Activated T-helper 1 cell treated with anti-CD3 and anti-CD28 coated beads, Interleukin-12 subunit alpha, Interleukin-12 subunit beta, Interleukin-2, Interleukin-4 antibody, amounts not matched to agents 30 ng/mL and 10 ng/mL and 1 ng/mL, durations not matched to agents 14 hours and 24 hours and 36 hours (primary cell): ENCODE measurements around the gene PRUNE2. TPM values are rescaled to one million over a fixed set of nuclear protein-coding genes. Genes with fewer than 3 reads are reported as not detected.

Experiments used
- DNase-seq: peaks from one replicate; pipeline ENCODE4 v3.0.0; 2021; ENCODE audit warnings: low spot score
- H3K27ac Mint-ChIP-seq: one replicate; pipeline ENCODE4 v1.8.0; 2021; ENCODE audit warnings: mild to moderate bottlenecking, mixed read lengths
- H3K27me3 Mint-ChIP-seq: one replicate; pipeline ENCODE4 v1.8.0; 2022; ENCODE audit warnings: mild to moderate bottlenecking, moderate library complexity, mixed read lengths; ENCODE audit not compliant: insufficient read depth
- H3K36me3 Mint-ChIP-seq: one replicate; pipeline ENCODE4 v1.8.0; 2021; ENCODE audit warnings: low read depth, mixed read lengths
- H3K4me1 Mint-ChIP-seq: one replicate; pipeline ENCODE4 v1.8.0; 2021; ENCODE audit warnings: low read depth, mixed read lengths
- H3K4me3 Mint-ChIP-seq: one replicate; pipeline ENCODE4 v1.8.0; 2021; ENCODE audit warnings: mild to moderate bottlenecking, moderate library complexity, mixed read lengths
- H3K9me3 Mint-ChIP-seq: one replicate; pipeline ENCODE4 v1.8.0; 2021; ENCODE audit warnings: mixed read lengths
- intact Hi-C: fragments of 100-400 bp; cut with micrococcal nuclease; formaldehyde crosslinking; loops from one replicate; pipeline ENCODE4 v1.15.1; 2024
- total RNA-seq: library from RNA; stranded (reverse); gene quantifications from 2 replicates; pipeline ENCODE4 v1.2.3, GENCODE V29; 2022

Gene PRUNE2
- total RNA-seq, 1 donor from 2014 or later = 0.57 TPM

DNA sequence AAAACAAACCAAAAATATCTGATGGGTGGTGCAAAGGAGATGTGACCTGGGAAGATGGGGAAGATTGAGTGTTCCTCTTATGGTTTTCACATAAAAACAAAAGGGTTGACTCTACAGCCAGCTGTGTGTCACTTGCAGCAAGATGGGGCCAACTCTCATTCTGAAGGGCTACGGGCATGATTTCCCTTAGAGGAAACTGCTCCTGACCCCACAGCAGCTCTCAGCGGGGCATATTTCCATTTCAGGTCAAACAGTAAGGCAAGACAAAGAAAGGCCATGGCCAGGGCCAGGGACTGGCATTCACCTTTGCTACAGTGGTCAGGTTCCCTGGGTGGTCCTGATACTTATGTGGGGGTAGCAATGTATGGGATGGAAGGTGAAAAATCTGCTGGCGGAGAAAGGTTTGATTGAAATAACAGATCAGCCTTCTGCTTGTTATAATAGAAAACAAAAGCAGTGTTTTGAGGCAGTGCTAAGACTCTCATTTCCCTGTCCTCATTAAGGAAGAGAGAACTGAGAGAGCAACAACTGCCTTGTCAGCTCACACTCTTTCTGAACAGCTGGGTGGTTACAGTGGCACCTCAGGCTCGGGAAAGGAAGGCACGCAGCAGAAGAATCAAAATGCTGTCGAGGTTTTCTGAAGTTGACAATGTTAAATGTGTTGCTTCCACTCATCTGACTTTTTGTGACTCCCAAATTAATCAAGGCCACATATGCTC lies 262.4 kb downstream of the PRUNE2 start:
- Mint-ChIP-seq H3K27ac (no peak overlapping the region), H3K4me1 (no peaks in the 10 kb centered on the region), H3K36me3 (no peaks in the 10 kb centered on the region), H3K9me3 (no peaks in the 10 kb centered on the region), H3K27me3 (peaks cover 2% of the 10 kb centered on the region), H3K4me3 (no peak overlapping the region)
- no peak for DNase-seq
- intact Hi-C loops = no loop called here

DNA sequence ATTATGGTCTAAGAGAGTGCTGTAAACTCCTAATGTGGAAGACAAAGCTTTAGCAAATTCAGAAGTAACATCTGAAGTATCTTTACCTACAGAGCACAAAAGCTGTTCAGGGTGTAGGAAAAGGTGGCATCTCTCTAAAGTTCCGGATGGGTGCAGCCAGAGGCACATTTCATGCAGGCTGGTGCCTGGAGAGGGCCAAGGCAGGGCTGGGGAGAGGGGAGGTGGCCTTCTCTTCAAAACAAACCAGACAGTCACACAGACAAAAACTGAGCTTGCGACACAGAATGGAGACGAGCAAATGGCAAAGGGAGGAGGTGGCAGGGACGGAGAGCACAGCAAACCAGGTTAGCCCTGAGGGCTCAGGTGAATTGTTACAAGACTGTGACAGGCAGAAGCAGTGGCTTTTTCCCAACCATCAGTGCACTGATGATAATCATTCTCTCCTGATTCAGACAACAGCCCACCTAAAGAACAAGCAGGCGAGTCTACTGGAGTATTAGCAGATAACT lies 263.2 kb downstream of the PRUNE2 start:
- H3K9me3 Mint-ChIP-seq = no peaks in the 10 kb centered on the region
- intact Hi-C loops = no loop called here
- no peak for DNase-seq
- H3K36me3 Mint-ChIP-seq = no peaks in the 10 kb centered on the region
- H3K4me1 Mint-ChIP-seq = no peaks in the 10 kb centered on the region
- H3K27me3 Mint-ChIP-seq = peaks cover 2% of the 10 kb centered on the region
- no peak overlapping the region for H3K27ac Mint-ChIP-seq
- H3K4me3 Mint-ChIP-seq = no peak overlapping the region

DNA sequence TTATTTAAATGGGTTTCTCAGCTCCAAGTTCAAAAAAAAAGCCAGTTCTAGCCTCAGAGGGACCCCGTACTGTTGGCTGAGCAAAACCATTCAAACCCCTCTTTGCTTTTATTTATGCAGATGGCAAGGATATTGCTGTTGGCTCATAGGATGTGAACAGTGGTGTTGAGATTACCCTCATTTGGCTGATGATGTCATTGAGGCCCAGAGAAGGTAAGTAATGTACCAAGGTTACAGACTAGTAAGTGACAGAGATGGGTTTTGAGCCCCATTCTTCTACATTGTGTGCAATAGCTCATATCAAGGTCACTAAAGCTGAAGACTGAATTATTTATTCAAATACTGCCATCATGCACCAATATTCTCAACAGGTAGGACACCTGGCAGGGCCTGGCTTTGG lies 263.8 kb downstream of the PRUNE2 start:
- H3K36me3 Mint-ChIP-seq = no peaks in the 10 kb centered on the region
- no peak overlapping the region for H3K27ac Mint-ChIP-seq
- peaks cover 2% of the 10 kb centered on the region for H3K27me3 Mint-ChIP-seq
- DNase-seq = no peak
- H3K9me3 Mint-ChIP-seq = no peaks in the 10 kb centered on the region
- H3K4me3 Mint-ChIP-seq = no peak overlapping the region
- peaks cover 6% of the 10 kb centered on the region for H3K4me1 Mint-ChIP-seq
- intact Hi-C loops = no loop called here

DNA sequence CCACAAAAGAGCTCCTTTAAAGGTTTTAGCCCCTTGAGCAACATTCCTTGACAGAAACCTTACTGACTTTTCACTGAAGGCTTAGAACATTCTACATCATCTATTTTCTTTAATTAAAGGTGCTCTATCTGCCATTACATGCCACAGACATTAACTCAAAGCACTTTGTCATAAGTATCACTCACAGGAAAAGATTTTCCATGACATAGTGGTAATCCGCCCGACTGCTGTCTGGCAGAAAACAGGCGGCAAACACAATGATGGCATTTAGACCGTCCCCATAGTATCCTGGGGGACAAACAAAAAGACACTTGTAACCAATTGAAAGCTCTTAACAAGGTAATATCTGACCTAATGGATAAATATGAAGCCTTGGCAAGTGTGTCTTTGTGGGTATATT lies 267.9 kb downstream of the PRUNE2 start:
- H3K4me3 Mint-ChIP-seq = no peak overlapping the region
- peaks cover 6% of the 10 kb centered on the region for H3K4me1 Mint-ChIP-seq
- intact Hi-C loops = no loop called here
- no peaks in the 10 kb centered on the region for H3K9me3 Mint-ChIP-seq
- H3K36me3 Mint-ChIP-seq = no peaks in the 10 kb centered on the region
- DNase-seq = no peak
- peaks cover 2% of the 10 kb centered on the region for H3K27me3 Mint-ChIP-seq
- H3K27ac Mint-ChIP-seq = no peak overlapping the region

DNA sequence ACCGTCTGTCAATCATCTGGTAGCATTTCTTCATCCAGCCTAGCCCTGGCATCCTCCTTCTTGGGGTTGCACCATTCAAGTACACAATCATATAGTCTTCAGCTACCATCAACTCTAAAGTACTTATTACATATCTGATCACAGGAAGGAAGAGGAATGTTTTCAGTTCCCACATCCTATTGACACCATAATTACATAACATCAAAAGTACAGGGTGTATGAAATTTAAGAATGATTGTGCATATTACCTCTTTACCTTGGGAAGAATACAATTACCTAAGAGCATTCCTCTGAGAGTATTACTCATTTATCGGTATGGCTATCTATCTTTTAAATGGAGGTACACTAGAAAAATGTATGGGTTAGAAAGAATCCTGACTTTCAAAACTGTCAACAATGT lies 268.5 kb downstream of the PRUNE2 start:
- intact Hi-C loops = no loop called here
- Mint-ChIP-seq H3K9me3 (no peaks in the 10 kb centered on the region), H3K27me3 (peaks cover 2% of the 10 kb centered on the region), H3K27ac (no peak overlapping the region), H3K4me3 (no peak overlapping the region), H3K4me1 (peaks cover 6% of the 10 kb centered on the region), H3K36me3 (no peaks in the 10 kb centered on the region)
- DNase-seq = no peak

DNA sequence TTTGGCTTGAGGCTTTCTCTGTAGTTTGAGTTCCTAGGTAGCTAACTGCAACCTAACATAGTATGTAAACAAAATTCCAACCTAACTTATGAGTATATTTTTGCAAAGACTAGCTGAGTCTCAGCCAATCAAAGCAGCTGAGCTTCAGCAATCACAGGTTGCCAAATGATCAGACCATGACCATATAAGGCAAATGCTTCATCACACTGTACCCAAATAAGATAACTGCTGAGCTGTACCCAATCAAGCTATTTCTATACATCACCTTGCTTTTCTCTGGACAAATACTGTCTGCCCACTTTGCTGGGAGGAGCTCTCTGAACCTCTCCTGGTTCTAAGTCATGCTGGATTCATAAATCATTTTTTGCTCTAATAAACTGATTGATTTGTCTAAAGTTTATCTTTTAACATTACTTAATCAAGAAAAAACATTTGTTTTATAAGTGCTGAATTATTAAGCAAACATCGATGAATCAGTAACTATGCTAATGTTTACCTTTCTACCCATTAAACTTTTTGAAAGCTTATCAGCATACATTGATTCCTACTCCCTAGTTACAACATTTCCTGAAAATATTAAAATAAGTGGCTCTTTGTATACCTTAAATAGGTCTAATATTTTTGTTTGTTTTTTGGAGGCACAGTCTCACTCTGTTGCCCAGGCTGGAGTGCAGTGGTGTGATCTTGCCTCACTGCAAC lies 271.4 kb downstream of the PRUNE2 start:
- H3K4me1 Mint-ChIP-seq = peaks cover 10% of the 10 kb centered on the region
- intact Hi-C loops = no loop called here
- no peak for DNase-seq
- peaks cover 2% of the 10 kb centered on the region for H3K27me3 Mint-ChIP-seq
- no peaks in the 10 kb centered on the region for H3K9me3 Mint-ChIP-seq
- no peaks in the 10 kb centered on the region for H3K36me3 Mint-ChIP-seq
- H3K4me3 Mint-ChIP-seq = no peak overlapping the region
- H3K27ac Mint-ChIP-seq = no peak overlapping the region

DNA sequence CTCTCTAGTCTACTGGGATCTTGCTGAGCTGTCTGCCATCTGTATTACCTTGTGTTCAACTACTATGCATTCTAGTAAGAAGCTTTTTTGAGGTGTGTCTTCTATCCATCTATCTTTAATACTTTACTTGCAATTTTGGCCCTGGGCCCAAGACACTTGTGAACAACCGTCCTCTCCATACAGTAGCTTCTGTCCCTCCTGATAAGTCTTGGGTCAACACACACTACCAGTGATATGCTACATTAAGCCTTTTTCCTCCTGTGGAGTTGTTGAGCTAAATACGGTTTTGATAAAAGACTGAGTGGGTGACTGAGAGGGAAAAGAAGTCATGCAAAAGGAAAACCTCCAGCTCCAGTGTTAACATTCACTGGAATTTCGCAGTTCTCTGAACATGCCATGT lies 275.0 kb downstream of the PRUNE2 start:
- H3K4me1 Mint-ChIP-seq = peaks cover 6% of the 10 kb centered on the region
- no peak for DNase-seq
- H3K9me3 Mint-ChIP-seq = no peaks in the 10 kb centered on the region
- no peaks in the 10 kb centered on the region for H3K36me3 Mint-ChIP-seq
- peaks cover 6% of the 10 kb centered on the region for H3K27me3 Mint-ChIP-seq
- H3K4me3 Mint-ChIP-seq = no peak overlapping the region
- H3K27ac Mint-ChIP-seq = no peak overlapping the region
- intact Hi-C loops = no loop called here

DNA sequence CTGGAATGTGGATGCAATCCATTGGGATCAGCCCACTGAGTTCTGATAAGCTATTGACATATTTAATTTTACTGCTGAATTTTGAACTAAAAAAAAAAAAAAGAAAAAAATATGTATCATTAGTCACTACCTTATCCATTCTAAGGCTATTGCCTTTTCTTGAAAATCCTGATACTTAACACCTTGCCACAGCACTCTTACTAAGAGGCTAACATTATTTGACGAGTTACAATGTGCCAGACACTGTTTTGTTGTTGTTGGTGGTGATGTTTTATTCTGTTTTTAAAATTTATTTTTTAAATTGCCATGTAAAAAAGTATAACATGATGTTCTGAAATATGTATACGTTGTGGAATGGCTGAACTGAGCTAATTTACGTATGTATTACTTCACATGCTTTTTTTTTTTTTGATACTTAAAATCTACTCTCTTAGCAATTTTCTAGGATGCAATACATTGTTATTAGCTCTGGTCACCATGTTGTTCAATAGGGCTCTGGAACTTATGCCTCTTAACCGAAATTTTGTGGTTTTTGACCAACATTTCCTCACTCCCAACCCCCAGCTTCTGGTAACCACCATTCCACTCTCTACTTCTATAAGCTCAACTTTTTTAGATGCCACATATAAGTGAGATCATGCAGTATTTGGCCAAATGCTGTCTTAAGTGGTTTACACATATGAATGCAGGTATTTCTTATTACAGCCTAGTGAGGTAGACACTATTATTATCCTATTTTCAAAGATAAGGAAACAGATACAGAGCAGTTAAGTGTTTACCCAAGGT lies 276.5 kb downstream of the PRUNE2 start:
- Mint-ChIP-seq H3K36me3 (no peaks in the 10 kb centered on the region), H3K4me1 (peaks cover 6% of the 10 kb centered on the region), H3K4me3 (no peak overlapping the region), H3K27me3 (peaks cover 10% of the 10 kb centered on the region), H3K27ac (no peak overlapping the region), H3K9me3 (no peaks in the 10 kb centered on the region)
- no peak for DNase-seq
- intact Hi-C loops = no loop called here

DNA sequence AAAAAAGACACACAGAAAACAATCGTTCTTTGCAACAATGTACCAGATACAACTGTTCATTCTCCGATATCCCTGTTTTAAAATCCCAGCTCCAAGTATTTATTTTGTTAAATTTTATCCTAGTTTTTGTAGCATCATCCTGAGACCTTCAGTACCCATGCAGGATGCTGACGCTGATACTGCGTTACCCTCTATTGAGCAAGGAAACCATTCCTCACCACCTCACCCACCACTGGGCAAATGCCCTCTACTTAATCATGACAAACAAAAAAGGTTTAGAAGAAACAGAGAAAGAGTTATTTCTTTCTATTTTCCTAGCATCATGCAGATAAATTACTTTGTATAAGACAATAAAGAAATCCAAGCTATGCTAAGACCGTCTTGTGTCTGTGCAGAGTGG lies 277.8 kb downstream of the PRUNE2 start:
- DNase-seq = no peak
- no peak overlapping the region for H3K27ac Mint-ChIP-seq
- intact Hi-C loops = no loop called here
- H3K27me3 Mint-ChIP-seq = peaks cover 10% of the 10 kb centered on the region
- no peaks in the 10 kb centered on the region for H3K36me3 Mint-ChIP-seq
- no peak overlapping the region for H3K4me3 Mint-ChIP-seq
- no peaks in the 10 kb centered on the region for H3K9me3 Mint-ChIP-seq
- H3K4me1 Mint-ChIP-seq = peaks cover 6% of the 10 kb centered on the region

DNA sequence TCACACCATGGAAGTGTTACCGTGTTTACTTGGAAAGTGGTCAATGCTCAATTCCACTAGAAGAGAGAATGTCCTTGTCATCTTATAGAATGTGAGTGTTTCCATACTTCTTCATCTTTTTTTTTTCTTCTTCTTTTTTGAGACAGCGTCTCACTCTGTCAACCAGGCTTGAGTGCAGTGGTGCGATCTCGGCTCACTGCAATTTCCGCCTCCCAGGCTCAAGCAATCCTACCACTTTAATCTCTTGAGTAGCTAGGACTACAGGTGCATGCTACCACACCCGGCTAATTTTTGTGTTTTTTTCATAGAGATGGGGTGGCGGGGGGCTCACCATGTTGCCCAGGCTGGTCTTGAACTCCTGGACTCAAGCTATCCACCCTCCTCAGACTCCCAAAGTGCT lies 278.9 kb downstream of the PRUNE2 start:
- intact Hi-C loops = no loop called here
- H3K27me3 Mint-ChIP-seq = peaks cover 11% of the 10 kb centered on the region
- no peak for DNase-seq
- H3K36me3 Mint-ChIP-seq = no peaks in the 10 kb centered on the region
- H3K4me3 Mint-ChIP-seq = no peak overlapping the region
- H3K27ac Mint-ChIP-seq = no peak overlapping the region
- peaks cover 6% of the 10 kb centered on the region for H3K4me1 Mint-ChIP-seq
- no peaks in the 10 kb centered on the region for H3K9me3 Mint-ChIP-seq

DNA sequence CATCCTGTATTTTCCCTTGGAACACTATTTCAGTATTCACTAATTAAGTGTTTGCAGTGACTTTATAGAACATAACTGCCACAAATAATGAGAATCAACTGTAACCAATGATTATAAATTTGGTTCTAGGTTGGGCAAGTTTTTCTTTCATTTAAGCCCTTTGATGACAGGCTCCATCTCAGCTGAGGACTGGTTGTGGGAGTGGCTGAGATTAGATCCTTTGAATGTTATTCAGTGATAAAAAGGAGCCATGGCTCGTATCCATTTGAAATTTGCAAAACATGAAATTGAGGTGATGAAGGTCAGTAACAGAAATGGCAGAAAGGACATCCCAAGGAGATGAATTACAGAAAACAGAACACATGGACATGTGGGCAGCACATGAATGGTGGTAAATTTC lies 279.8 kb downstream of the PRUNE2 start:
- H3K27me3 Mint-ChIP-seq = peaks cover 9% of the 10 kb centered on the region
- H3K4me1 Mint-ChIP-seq = peaks cover 6% of the 10 kb centered on the region
- no peak overlapping the region for H3K4me3 Mint-ChIP-seq
- intact Hi-C loops = no loop called here
- H3K27ac Mint-ChIP-seq = no peak overlapping the region
- no peak for DNase-seq
- H3K36me3 Mint-ChIP-seq = no peaks in the 10 kb centered on the region
- no peaks in the 10 kb centered on the region for H3K9me3 Mint-ChIP-seq

DNA sequence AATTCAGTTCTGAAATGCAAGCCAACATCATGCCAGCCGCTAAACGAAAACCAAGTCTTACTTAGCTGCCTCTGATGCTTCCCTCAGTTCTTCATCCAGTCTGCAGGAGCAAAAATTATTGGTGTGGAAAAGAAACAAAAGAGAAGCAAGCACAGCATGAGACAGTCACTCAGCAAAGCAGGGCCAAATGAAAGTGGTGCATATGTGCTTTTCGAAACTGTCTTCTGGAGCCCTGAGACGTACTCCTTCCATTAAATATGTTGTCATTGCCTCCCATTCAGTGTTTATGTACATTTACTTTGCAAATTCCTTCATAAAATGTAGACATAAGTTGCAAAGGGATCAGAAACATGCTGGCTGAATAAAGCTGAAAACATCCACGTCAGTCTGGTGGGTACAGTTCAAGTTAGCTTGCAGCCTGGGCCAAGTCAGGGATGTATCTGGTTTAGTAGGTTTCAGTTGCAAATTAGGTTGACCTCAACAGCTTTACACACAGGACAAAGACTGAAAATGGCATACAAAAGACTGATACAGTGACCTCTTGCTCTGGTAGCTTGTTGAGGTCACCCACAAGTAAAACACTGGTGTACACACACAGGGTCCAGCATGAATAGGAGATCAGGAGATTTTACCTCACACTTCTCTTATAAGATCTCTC lies 281.4 kb downstream of the PRUNE2 start:
- no peak for DNase-seq
- intact Hi-C loops = no loop called here
- Mint-ChIP-seq H3K27ac (no peak overlapping the region), H3K9me3 (no peaks in the 10 kb centered on the region), H3K36me3 (no peaks in the 10 kb centered on the region), H3K4me3 (no peak overlapping the region), H3K4me1 (peaks cover 2% of the 10 kb centered on the region), H3K27me3 (peaks cover 9% of the 10 kb centered on the region)
